HG03439 (cell line): Measurements from ENCODE around the gene HOXB9.

Experiments
- ATAC-seq: cut with Tn5 transposase; IDR thresholded peaks from one replicate; pipeline ENCODE4 v1.9.1; 2021; ENCODE audit warnings: mild to moderate bottlenecking, moderate library complexity; ENCODE audit not compliant: unreplicated experiment

HOXB9 gene

DNA sequence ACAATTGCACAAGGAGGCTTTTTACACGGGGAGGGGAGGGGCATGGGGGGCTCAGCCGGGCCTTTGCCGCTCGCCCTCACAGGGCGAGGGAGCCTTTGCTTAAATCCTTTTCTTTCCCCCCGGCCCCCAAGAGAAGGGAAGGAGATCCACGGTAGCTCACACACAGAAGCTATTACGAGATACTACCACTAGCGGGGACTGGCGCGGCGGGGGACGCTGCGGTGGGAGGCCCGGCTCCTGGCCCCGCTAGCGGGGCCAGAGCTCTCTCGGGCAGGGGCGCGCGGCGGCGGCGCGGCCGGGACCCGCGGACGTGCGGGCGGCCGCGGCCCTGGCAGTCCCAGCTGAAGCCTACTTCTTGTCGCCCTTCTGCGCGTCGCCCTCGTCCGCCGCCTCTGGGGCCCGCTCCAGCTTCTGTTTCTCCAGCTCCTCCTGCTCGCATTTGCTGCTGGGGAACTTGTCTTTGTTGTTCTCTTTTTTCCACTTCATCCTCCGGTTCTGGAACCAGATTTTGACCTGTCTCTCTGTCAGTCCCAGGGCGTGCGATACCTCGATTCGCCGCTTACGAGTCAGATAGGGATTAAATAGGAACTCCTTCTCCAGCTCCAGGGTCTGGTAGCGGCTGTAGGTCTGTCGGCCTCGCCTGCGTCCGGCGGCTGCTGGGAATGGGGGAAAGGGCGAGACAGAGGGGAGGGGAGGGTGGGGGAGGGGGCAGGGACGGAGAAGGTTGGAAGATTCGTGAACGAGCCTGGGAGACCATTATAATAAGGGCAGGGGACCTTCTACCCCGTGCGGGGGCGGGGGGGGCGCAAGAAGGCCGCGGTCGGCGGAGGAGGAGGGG is 13.1 kb downstream of the HOXB9 start:
- no peak for ATAC-seq

DNA sequence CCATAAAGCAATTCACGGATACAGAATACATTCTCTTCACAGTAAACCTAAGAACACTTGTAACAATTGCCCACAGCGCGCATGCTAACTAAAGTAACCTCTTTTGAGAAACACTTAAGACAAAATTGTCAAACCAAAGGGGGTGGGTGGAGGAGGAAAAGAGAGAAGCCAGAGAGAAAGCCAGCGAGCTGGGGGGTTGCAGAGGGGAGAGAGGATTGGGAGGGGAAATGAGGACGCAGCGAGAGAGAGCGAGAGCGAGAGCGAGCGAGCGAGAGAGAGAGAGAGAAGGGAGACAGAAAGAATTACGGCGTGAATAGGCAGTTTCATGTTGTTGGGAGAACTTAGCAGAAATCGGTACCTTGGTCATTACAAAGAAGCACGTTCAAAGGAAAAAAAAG is 13.7 kb downstream of the HOXB9 start:
- no peak for ATAC-seq

DNA sequence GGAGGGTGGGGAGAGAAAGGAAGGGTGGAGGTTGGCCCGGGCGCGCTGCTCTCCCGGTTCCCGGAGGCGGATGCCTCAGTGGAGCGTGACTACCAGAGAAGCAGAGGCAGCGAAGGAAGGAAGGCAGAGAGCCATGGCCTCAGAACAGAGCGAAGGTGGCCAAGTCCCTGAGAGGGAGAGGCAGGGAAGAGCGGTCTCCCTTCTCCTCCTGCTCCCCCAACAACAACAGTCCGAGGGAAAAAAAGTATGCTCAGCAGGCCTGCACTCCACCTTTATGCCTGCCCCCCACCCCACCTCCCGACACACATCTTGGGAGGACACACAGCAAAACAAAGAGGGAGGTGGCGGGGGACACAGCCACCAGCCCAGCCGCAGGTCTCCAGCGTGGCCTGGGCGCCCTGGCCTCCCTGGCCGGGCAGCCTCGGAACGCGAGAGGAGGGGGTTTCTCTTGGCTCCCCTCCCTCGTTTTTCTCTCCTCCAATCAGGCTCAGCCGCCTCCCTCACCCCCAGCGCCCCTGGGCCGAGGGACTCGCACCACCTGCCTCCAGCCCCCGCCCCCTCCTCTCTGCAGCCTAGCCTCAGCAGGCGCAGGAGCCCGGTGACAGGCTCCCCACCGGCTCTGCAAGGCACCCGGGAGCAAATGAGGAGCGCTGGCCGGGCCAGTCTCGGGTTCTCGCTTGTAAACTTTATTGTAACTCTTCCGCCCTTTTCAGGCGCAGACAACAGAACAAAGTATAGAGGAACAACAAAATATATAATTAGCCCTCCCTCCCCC is 14.3 kb downstream of the HOXB9 start:
- ATAC-seq = no peak

DNA sequence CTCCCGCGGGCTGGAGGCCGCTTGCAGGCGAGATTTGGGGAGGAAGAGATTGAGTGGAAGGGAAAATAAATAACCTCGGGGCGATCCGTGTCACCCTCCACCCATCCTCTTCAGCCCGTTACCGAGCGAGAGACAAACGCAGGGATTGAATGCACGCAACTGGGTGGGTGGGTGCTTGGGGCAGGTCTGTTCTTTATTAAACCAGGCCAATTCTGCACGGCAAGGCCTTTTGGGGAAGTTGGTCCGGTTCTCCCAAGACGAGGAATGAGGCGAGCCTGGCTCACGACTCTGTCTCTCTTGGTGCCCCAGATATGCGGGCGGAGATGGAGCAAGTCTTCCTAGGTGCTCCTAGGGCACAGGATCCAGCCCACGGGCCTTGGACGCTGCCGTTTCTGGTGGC is 14.9 kb downstream of the HOXB9 start:
- ATAC-seq = no peak

DNA sequence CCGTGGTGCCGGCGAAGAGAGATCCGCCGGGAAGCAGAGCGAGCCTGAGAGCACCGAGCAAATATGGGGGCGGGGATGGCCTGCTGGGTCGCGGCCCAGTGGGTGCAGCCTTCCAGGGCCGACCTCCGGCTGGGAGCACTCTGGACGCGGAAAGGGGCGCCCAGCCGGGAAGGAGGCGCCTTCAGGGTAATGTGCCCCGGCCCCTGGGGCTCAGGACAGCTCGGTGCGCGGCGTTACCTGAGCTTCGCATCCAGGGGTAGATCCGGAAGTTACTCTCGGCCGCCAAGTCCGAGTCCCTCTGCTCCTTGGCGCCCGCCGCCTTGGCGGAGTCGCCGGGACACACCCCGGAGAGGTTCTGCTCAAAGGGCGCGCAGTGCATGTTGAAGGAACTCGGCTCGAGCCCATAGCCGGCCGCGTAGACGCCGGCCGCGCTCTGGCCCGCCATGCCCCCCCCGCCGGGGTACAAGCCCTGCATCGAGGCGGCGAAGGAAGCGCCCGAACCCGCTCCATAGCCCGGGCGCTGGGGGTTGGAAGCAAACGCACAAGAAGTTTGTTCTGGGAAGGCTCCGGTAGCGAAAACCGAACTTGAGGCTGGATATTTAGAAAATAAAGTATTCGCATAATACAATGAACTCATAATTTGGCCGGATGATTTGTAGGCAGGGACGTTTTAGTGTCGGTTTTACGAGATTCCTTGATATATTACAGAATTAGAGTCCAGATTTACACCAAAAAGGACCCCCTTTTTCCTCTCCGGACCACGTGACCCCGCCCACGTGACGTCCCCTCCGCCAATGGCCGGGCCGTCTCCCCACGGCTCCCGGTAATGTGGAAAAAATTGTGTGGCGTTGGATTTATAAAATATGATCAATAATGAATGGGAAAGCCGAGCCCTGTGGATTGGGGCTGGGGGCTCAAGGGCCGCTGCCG is 15.6 kb downstream of the HOXB9 start, which contains the start of gene HOXB7:
HOXB7 (minus strand) TSS at position 736 of the 930 bp plus-strand sequence; CDS start at position 637, 99 bp downstream.
- ATAC-seq = no peak

DNA sequence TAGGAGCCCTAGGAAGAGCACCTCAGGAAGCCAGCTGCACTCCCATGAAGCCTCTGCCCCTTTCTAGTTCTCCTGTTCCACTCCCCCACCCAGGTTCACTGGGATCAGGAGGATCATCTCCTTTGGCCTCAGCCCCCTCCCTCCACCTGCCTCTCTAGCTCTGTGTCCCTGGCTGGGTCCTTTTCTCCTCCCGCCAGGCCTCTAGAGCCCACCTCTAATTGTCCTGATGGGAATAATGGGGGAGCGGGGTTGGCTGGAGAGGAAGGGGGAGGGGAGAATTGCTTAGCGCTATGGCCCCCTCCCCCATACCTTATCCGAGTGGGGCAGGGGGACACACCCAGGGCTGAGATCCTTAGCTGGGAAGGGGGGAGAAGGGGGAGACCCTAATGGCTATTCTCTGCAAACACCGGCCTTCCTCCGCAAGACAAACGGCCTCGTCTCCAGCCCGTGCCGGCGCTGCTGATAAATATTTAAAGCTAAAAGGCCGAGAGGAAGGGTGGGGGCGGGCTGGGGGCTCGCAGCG is 16.3 kb downstream of the HOXB9 start:
- ATAC-seq = no peak

DNA sequence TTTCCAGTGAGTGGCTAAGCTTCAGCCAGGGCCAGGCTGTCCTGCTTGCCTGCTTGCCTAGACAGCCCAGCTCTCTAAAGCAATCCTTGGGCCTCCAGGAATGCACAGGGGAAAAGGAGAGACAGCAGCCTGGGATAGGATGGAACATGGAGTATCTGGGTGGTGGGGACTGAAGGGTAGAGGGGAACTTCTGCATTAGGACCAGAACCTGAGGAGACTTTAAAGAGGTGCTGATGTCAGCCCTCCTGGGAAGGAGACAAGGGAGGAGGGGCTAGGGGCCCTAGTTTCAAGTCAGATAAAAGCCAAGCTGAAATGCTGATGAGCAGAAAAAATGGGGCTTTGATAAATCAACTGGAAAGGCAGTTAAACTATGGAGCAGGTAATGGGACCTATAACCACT is 17.1 kb downstream of the HOXB9 start:
- no peak for ATAC-seq

DNA sequence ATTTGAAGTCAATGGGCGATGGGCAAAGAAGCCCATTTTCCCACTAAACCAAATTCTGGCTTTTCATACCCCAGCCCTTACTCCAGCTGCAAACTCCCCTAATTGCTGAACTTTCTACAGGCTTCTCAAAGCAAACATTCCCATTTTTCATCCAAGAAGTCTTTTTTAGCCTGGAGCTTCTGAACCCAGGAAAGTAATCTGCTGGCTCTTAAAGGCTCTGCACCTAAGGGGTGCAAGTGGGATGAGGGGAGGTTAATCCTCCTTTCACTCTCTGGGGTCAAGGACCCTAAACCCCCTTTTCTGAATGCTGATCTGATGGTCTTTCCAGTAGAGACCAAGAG is 17.7 kb downstream of the HOXB9 start:
- no peak for ATAC-seq

DNA sequence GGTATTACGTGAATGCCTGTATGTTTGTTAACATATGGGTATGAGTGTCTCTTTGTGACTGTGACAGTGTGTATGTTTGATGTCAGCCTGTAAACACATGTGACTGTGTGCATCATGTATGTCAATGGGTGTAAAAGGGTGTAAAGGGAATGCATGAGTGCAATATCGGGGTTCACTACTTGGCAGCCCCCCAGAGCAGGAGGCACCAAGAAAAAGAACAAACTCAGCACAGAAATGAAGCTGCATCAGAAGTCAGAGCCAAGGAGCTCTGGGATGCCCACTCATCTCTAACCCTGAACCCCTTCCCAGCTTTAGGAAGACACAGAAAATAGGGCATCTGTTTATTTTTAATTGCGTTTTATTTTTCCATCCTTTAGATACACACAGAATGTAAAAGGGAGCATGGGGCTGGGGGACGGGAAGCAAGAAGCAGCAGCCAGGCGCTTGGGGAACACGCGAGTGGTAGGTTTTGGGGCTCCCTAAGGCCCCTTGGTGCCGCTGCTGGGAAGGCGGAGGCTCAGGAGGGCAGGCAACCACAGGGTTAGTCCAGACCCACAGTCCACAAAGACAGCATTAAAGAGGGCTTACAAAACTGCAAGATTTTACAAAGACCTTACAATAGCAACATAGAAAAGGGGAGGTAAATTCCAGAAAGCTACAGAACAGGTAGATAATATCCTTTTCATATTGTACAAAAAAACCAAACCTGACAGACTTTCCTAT is 19.1 kb downstream of the HOXB9 start:
- no peak for ATAC-seq

DNA sequence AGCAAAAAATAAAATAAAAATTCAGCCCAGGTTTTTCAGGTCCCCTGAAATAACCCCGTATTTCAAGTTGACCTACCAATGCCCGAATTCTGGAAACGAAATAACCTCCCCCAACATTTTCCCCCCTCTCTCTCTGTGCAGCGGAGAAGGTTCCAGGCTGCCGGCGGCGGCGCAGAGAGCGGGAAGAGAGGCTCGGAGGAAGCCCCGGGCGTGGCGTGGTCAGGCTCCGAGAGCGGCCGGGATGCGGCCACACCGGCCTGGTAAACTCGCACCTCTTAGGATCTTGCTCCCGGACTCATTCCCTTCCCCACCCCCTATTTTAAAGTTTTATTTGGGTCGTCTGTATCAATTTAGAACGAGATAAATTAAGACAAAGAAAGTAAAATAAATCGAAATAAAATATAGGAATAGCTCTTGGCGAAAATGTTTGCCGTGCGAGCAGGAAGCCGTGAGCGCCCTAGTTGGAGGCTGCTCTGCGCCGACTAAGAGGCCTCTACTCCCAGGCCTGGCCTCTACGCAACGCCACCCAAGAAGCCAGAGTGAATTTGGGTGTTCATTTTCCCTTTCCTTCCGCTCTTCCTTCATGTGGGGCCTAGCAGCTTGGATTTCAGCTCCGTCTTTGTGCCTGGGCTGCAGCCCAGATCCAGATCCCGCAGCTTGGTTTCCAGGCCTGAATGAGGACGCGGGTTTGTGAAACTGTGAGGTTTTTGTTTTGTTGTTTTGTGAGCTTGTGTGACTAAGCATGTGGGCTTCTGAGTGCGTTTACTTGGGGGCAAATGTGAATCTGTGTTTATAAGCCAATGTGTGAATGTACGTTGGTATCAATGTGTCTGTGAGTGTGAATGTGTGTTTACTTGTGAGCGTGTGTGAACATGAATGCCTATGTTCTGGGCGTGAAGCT is 19.9 kb downstream of the HOXB9 start:
- no peak for ATAC-seq

DNA sequence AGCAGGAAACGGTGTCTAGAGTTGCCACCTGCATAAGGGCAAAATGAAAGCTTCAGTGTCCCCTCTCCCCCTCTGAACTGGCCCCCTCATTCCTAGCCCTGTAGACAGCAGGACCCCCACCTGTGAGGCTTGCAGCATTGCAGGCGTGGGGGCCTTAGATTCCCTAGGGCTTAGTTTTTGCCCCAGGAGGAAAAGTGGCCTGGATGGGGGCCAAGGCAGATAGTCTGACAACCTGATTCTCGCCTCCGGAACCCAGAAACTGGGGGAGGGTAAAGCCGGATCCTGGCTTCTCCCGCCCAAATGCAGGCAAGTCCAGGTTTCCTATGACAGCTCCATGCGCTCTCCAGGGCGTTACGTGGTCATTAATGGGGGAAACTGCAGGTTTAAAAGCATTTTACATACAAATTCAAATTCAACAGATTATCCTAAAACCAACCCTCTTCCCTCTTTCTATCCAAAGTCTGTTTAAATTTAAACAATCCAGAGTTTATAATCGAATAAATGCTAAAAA is 20.7 kb downstream of the HOXB9 start:
- no peak for ATAC-seq

DNA sequence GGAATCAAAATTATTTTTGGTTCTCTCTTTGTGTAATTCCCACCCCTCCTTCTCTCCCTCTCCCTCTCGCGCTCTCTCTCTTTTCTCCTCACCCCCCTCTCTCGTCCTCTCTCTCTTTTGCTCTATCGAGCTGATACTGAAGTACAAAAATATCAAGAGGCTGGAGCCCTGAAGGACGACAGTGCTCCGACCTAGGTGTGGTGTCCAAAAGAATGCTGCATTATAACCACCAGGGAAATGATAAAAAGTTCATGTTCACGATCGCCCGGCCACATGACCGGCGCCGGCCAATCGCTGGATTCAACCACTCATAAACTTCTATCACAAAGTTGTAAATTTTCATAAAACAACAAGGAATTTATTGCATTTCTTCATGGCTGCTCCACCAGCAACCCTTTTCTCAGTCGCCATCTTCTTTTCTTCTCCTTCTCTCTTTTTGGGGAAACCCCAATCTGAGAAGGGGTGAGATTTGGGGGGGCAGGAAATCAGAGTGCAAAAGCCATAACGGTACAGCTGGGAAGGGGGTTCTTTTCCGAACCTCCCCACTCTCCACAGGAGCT is 21.3 kb downstream of the HOXB9 start, which contains the start of gene HOXB6:
HOXB6 (minus strand) TSS at position 217 of the 560 bp plus-strand sequence. CDS start 6,836 bp downstream, outside the sequence.
- no peak for ATAC-seq

DNA sequence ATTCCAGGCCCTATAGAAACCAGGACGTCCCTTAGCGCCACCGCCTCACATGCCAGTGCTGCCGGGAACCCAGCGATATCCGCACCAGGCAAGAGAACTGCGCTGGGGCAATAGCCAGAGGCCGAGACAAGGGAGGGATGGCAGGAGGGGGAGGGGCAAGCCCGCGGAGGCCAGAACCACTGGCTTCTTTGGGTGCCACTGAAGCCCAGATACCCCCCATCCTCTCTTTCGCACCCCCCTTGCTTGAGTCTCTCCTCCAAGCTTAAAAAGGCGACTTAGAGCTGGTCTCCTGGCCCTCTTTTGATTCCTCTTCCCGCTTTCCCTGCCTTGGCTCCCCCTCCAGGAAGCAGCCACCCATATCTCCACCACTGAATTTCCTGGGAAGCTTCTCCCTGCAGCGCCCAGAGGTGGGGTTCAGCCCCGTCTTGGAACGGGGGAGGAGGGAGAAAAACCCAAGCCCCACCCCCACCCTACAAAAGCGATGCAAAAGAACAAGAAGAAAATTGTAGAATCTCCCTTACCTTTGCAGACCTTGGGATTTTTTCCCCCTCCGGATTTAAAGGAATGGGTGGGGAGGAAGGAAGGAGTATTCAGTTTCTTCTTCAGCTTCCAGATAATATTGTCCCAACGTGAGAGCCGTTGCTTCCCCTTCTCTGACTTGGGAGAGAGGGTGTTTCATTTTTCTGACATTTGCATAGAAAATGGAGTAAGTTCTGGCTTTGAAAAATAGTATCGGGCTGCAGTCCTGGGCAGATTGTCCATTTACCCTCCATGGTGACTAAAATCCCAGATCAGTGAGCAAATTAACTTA is 22.0 kb downstream of the HOXB9 start:
- no peak for ATAC-seq

DNA sequence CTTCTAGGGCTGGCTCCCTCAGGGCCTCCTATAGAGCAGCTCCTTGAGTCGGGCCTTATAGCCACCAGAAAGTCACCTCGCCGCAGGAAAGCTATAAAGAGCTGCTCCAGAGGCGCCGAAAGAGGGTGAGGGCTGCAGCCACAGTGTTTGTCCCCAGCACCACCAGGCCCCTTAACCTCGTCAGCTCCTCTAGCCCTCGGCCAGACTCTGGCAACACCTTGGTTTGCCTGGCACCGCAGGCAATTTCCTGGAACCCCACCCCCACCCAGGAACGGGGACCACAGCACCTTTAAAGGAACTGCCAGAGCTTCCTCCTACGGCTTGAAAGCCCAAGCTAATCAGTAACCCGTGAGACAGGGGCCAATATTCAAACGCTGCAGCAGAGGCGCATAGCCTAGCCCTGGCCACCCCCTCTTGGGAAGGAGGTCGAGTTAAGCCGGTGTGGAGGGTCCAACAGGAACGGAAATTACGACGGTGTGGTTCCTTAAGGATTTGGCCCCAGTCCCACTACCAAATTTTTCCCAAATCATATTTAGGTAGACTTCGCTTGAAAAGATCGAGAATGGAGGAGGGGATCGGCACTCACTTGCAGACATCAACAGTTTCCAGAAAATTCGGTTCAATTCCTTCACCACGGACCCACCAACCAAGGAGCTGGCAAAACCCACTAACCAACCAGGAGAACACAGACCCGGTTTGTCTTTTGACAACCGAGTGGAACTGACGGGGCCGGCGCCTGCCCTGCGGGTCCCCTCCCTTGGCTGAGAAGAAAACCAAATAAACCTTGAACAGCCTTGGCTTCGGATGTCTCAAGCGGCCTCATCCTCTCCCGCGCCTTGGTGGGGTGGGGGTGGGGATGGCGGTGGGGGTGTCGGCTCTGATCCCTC is 24.4 kb downstream of the HOXB9 start:
- no peak for ATAC-seq

DNA sequence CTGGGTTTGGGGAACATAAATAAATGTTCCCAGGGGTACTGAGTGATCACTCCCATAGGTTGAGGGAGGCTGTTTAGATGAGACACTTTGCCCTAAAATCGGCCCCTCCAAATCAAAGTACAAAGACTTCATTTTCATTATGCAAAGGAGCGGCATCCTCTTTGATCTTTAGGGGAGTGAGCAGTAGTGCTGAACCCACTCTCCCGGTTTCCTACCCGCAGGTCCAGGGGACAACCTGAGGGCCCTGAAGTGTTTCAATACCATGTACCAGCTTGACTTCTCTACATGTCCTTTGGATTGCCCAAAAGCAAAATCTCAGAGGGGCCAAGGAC is 25.0 kb downstream of the HOXB9 start:
- ATAC-seq = no peak

DNA sequence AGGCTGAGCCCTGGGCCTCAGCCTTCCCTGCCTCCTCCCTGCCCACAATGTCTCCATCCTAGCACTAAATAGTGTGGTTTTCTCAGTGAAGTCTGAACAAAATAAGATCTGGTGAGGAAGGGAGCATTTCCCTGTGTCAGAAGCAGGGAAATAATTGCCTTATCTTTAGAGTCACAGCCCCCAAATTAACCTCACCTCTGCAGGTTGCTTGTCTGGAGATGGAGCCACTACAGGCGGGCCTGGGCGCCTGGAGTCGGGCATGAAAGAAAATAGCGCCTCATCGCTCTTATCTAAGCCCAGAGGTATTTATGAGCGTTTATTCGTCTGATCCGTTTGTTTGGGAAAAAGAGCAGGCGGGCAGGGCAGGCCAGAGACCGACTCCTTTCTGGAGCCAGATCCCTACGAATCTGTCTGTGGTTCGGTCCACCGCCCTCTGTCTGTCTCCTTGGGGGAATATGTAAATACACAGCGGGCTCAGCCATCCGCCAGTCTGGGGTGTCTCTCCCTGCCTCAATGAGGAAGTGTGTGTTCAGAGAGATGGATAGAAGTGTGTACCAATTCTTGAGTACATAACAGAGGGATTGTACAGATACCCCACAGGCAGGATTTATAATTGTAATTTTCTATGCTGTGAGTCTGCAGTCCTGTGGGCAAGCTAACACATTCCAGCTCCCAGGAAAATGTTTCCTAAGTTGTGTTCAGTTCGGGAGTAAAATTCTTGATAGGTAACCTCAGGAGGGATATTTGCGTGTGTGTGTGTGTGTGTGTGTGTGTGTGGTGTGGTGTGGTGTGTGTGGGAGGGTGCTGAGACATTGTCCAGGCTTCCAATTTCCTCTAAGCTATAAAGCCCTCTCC is 25.7 kb downstream of the HOXB9 start:
- ATAC-seq = no peak
